ENCODE results near the gene CREBBP. TPM values are rescaled to one million over a fixed set of nuclear protein-coding genes. Genes with fewer than 3 reads are reported as not detected.

Gene CREBBP
- polyA plus RNA-seq, 1 of the 3 experiments (the other 2 are of a cell fraction), result 5.7 TPM

DNA sequence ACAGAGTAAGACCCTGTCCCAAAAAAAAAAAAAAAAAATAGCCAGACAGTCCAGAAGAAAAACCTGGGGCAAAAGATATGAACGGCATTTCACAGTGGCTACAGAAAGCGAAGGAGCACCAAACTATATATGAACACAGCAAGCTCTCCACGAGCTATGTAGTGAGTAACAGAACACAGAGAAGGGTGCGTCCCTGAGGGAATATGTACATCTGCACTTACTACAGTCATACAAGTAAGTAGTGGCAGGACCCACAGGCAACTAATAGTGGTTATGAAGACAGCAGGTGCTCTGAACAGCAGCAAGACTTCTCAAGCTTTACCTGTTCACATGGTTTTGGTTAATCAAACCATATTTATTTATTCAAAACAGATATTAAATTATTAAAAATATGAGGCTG lies 179.0 kb downstream of the CREBBP start:
- no peaks in the 10 kb centered on the region for H4K20me1 ChIP-seq (ENCODE audit: insufficient read depth)
- no peaks in the 10 kb centered on the region; a peak in 1 of 4 replicates for H3K4me1 ChIP-seq (ENCODE audit: control insufficient read depth in 1 of 2, insufficient read depth in 2 of 2, low read depth in 1 of 2, low read length in 1 of 2)
- ChIA-PET CTCF (interaction anchor here (1.4 to 2.4 kb wide), 2 partner anchors 10 to 12 kb away, joined by 7 to 13 read pairs; no protein-coding TSS in a partner anchor), POLR2A (interaction anchor here (0.6 kb wide), 1 partner anchor 1181 kb away, joined by 3 read pairs; no protein-coding TSS in a partner anchor)
- WGBS (ENCODE audit: low lambda C conversion rate), result 97% methylated on average over 4 of the region's 4 CpGs
- DNase-seq, result no peak
- H3K4me3 ChIP-seq (ENCODE audit: low read depth in 2 of 2, low read length in 1 of 2), result no peak overlapping the region
- no peaks in the 10 kb centered on the region for H3K9me3 ChIP-seq
- H3K9ac ChIP-seq, result no peak overlapping the region
- H3K9me2 ChIP-seq, result no peaks in the 10 kb centered on the region
- no peaks in the 10 kb centered on the region for H3K27me3 ChIP-seq (ENCODE audit: insufficient read depth)
- H3K36me3 ChIP-seq (replicated peaks in 1 of 2; ENCODE audit: control insufficient read depth in 1 of 2, insufficient read depth in 2 of 2, low read length in 1 of 2), result peaks cover 0 to 3% of the 10 kb centered on the region in 2 experiments
- H3K4me2 ChIP-seq, result no peak overlapping the region
- no peak overlapping the region for H2AFZ ChIP-seq (ENCODE audit: low read depth)
- TF ChIP-seq JUND (IDR thresholded peaks at IDR 0.05) (no peak), TCF12 (IDR thresholded peaks at IDR 0.05) (no peak), USF2 (IDR thresholded peaks at IDR 0.05; ENCODE audit: borderline replicate concordance, low read depth, low read length) (no peak), FOSL2 (IDR thresholded peaks at IDR 0.05; ENCODE audit: borderline replicate concordance, low read depth) (no peak), TAF1 (IDR thresholded peaks at IDR 0.05; ENCODE audit: borderline replicate concordance, low read depth, low read length) (no peak), RXRA (IDR thresholded peaks at IDR 0.05; ENCODE audit: borderline replicate concordance, low read depth) (no peak), YY1 (IDR thresholded peaks at IDR 0.05; ENCODE audit: low read depth) (no peak), FOXJ3 (CRISPR knock-in tag; IDR thresholded peaks at IDR 0.05) (no peak), SIN3A (IDR thresholded peaks at IDR 0.05; ENCODE audit: borderline replicate concordance, low read depth, low read length) (no peak), GABPA (IDR thresholded peaks at IDR 0.05; ENCODE audit: low read depth) (no peak), NRF1 (IDR thresholded peaks at IDR 0.05; ENCODE audit: low read depth, low read length) (no peak), EZH2phosphoT487 (IDR thresholded peaks at IDR 0.05; ENCODE audit: borderline replicate concordance, low read depth) (no peak), RAD21 (IDR thresholded peaks at IDR 0.05; ENCODE audit: low read length) (no peak), GATA2 (CRISPR knock-in tag; IDR thresholded peaks at IDR 0.05) (no peak), TEAD4 (IDR thresholded peaks at IDR 0.05; ENCODE audit: borderline replicate concordance, insufficient read depth) (no peak)
- TF ChIP-seq, protein P1, sequence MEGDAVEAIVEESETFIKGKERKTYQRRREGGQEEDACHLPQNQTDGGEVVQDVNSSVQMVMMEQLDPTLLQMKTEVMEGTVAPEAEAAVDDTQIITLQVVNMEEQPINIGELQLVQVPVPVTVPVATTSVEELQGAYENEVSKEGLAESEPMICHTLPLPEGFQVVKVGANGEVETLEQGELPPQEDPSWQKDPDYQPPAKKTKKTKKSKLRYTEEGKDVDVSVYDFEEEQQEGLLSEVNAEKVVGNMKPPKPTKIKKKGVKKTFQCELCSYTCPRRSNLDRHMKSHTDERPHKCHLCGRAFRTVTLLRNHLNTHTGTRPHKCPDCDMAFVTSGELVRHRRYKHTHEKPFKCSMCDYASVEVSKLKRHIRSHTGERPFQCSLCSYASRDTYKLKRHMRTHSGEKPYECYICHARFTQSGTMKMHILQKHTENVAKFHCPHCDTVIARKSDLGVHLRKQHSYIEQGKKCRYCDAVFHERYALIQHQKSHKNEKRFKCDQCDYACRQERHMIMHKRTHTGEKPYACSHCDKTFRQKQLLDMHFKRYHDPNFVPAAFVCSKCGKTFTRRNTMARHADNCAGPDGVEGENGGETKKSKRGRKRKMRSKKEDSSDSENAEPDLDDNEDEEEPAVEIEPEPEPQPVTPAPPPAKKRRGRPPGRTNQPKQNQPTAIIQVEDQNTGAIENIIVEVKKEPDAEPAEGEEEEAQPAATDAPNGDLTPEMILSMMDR (IDR thresholded peaks at IDR 0.05), result no peak
- TF ChIP-seq, protein P2, sequence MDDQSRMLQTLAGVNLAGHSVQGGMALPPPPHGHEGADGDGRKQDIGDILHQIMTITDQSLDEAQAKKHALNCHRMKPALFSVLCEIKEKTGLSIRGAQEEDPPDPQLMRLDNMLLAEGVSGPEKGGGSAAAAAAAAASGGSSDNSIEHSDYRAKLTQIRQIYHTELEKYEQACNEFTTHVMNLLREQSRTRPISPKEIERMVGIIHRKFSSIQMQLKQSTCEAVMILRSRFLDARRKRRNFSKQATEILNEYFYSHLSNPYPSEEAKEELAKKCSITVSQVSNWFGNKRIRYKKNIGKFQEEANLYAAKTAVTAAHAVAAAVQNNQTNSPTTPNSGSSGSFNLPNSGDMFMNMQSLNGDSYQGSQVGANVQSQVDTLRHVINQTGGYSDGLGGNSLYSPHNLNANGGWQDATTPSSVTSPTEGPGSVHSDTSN (IDR thresholded peaks at IDR 0.05), result no peak
- TF ChIP-seq, protein P3, sequence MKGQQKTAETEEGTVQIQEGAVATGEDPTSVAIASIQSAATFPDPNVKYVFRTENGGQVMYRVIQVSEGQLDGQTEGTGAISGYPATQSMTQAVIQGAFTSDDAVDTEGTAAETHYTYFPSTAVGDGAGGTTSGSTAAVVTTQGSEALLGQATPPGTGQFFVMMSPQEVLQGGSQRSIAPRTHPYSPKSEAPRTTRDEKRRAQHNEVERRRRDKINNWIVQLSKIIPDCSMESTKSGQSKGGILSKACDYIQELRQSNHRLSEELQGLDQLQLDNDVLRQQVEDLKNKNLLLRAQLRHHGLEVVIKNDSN (IDR thresholded peaks at IDR 0.05; ENCODE audit: borderline replicate concordance, low read depth), result no peak
- peaks cover 14% of the 10 kb centered on the region; the same call in 1 of the 2 replicates for H3K79me2 ChIP-seq (ENCODE audit: insufficient read depth)
- H3K27ac ChIP-seq (ENCODE audit: low read depth in 2 of 2, low read length in 1 of 2), result no peak overlapping the region
- peaks cover 12% of the 10 kb centered on the region for H3F3A ChIP-seq (replicated peaks; ENCODE audit: insufficient read depth)
